GM21529 (cell line): ENCODE results near the gene RGL1.
A peak's percentile ranks its signal among the peaks of the same experiment; 100 is the strongest.

Experiments
- ATAC-seq: cut with Tn5 transposase; IDR thresholded peaks from one replicate; pipeline ENCODE4 v1.9.1; 2021; ENCODE audit not compliant: unreplicated experiment

Gene RGL1

GRCh38 chr1:183817576-183818288 is 12.8 kb downstream of the RGL1 start:
- ATAC-seq = no peak

GRCh38 chr1:183819059-183819458 is 14.1 kb downstream of the RGL1 start:
- no peak for ATAC-seq

- no peak for ATAC-seq
Measured at GRCh38 chr1:183821309-183821888, 16.5 kb downstream of the RGL1 start.

- no peak for ATAC-seq
Measured at GRCh38 chr1:183821889-183822611, 17.1 kb downstream of the RGL1 start.

- ATAC-seq = no peak
Measured at GRCh38 chr1:183824291-183824690, 19.4 kb downstream of the RGL1 start.

- ATAC-seq = no peak
Measured at GRCh38 chr1:183827801-183828200, 22.9 kb downstream of the RGL1 start.

GRCh38 chr1:183830389-183830788 is 25.5 kb downstream of the RGL1 start:
- no peak for ATAC-seq

GRCh38 chr1:183831311-183831710 is 26.4 kb downstream of the RGL1 start:
- no peak for ATAC-seq

GRCh38 chr1:183832459-183832858 is 27.5 kb downstream of the RGL1 start:
- ATAC-seq = no peak

GRCh38 chr1:183834568-183834967 is 29.6 kb downstream of the RGL1 start:
- no peak for ATAC-seq

- no peak for ATAC-seq
Measured at GRCh38 chr1:183836598-183836997, 31.7 kb downstream of the RGL1 start.

- ATAC-seq = no peak
Measured at GRCh38 chr1:183837062-183837461, 32.1 kb downstream of the RGL1 start.

- ATAC-seq = no peak
Measured at GRCh38 chr1:183838221-183838620, 33.3 kb downstream of the RGL1 start.

- no peak for ATAC-seq
Measured at GRCh38 chr1:183840140-183840539, 35.2 kb downstream of the RGL1 start.

GRCh38 chr1:183841550-183841949 is 36.6 kb downstream of the RGL1 start:
- peak; percentile 42 for ATAC-seq

GRCh38 chr1:183841950-183842794 is 37.3 kb downstream of the RGL1 start:
- peak; percentile 87 for ATAC-seq

- ATAC-seq = peak; percentile 36
Measured at GRCh38 chr1:183842795-183843144, 37.9 kb downstream of the RGL1 start.

- no peak for ATAC-seq
Measured at GRCh38 chr1:183844806-183845205, 39.9 kb downstream of the RGL1 start.

GRCh38 chr1:183845681-183846080 is 40.8 kb downstream of the RGL1 start:
- ATAC-seq = no peak

- ATAC-seq = no peak
Measured at GRCh38 chr1:183847641-183848040, 42.7 kb downstream of the RGL1 start.

- no peak for ATAC-seq
Measured at GRCh38 chr1:183850852-183851251, 45.9 kb downstream of the RGL1 start.
